ENCODE results near the gene PLVAP.

The PLVAP gene

GRCh38 chr19:17376935-17377600 lies at the start of gene PLVAP:
PLVAP (minus strand) TSS chr19:17377342; CDS start chr19:17377288, 54 bp downstream.
- no peak for DNase-seq (ENCODE audit: low read depth)

GRCh38 chr19:17424743-17425365 lies 47.7 kb upstream of the PLVAP start:
- peak; percentile 38 for DNase-seq (ENCODE audit: low read depth)

GRCh38 chr19:17423429-17424208 lies 46.5 kb upstream of the PLVAP start:
- no peak for DNase-seq (ENCODE audit: low read depth)

GRCh38 chr19:17421942-17422341 lies 44.8 kb upstream of the PLVAP start:
- DNase-seq (ENCODE audit: low read depth): no peak

GRCh38 chr19:17420475-17420924 lies 43.4 kb upstream of the PLVAP start:
- peak; percentile 41 for DNase-seq (ENCODE audit: low read depth)

- peak; percentile 99 for DNase-seq (ENCODE audit: low read depth)
Measured at GRCh38 chr19:17419621-17420474, 42.7 kb upstream of the PLVAP start, which contains the start of gene MVB12A. MVB12A (plus strand) TSS chr19:17420047; CDS start chr19:17420136, 89 bp downstream.

GRCh38 chr19:17419154-17419620 lies 42.0 kb upstream of the PLVAP start:
- peak; percentile 18 for DNase-seq (ENCODE audit: low read depth)

GRCh38 chr19:17418710-17419109 lies 41.6 kb upstream of the PLVAP start:
- no peak for DNase-seq (ENCODE audit: low read depth)

GRCh38 chr19:17415121-17415520 lies 38.0 kb upstream of the PLVAP start:
- no peak for DNase-seq (ENCODE audit: low read depth)

GRCh38 chr19:17414097-17414496 lies 37.0 kb upstream of the PLVAP start:
- no peak for DNase-seq (ENCODE audit: low read depth)

- DNase-seq (ENCODE audit: low read depth): no peak
Measured at GRCh38 chr19:17411801-17412200, 34.7 kb upstream of the PLVAP start.

- no peak for DNase-seq (ENCODE audit: low read depth)
Measured at GRCh38 chr19:17409990-17410389, 32.8 kb upstream of the PLVAP start.

GRCh38 chr19:17406887-17407196 lies 29.7 kb upstream of the PLVAP start:
- no peak for DNase-seq (ENCODE audit: low read depth)

GRCh38 chr19:17406046-17406886 lies 29.1 kb upstream of the PLVAP start:
- DNase-seq (ENCODE audit: low read depth): peak; percentile 79

GRCh38 chr19:17405250-17406045 lies 28.3 kb upstream of the PLVAP start, which contains the start of gene BST2:
BST2 (minus strand) TSS chr19:17405630; CDS start chr19:17405575, 55 bp downstream.
- DNase-seq (ENCODE audit: low read depth): peak; percentile 77

- no peak for DNase-seq (ENCODE audit: low read depth)
Measured at GRCh38 chr19:17404621-17405249, 27.6 kb upstream of the PLVAP start.

GRCh38 chr19:17404015-17404414 lies 26.9 kb upstream of the PLVAP start:
- no peak for DNase-seq (ENCODE audit: low read depth)

GRCh38 chr19:17402982-17403855 lies 26.1 kb upstream of the PLVAP start:
- no peak for DNase-seq (ENCODE audit: low read depth)

GRCh38 chr19:17401628-17402027 lies 24.5 kb upstream of the PLVAP start:
- no peak for DNase-seq (ENCODE audit: low read depth)

Data from EH (cell line).